RWPE1 (cell line): ENCODE measurements around the gene IQSEC3.

ENCODE experiments used
- CTCF ChIA-PET: fragments of 350-600 bp; sonication (Branson Sonifier 250); formaldehyde crosslinking; extraction: SDS; loops from one replicate; lab custom pipeline; 2021; lab: Yijun Ruan, JAX
- POLR2A ChIA-PET: fragments of 400-600 bp; formaldehyde crosslinking; extraction: SDS; loops from one replicate; lab custom pipeline; 2020; ENCODE audit warnings: antibody characterized with exemption; ENCODE audit not compliant: low non-redundant PET; lab: Yijun Ruan, JAX
- DNase-seq: peaks from one replicate; pipeline ENCODE4 v3.0.0; 2012; ENCODE audit warnings: low spot score
- H3K27ac ChIP-seq: fragments of 450-650 bp; 2 replicates; pipeline ENCODE4 v1.5.1; 2017
- CTCF ChIP-seq: fragments of 450-650 bp; conservative IDR thresholded peaks from 2 replicates; pipeline ENCODE4 v1.5.1; 2017; ENCODE audit warnings: low read depth, mild to moderate bottlenecking

IQSEC3 gene

GRCh38 chr12:151579-151978 lies 85.0 kb downstream of the IQSEC3 start:
- no peak overlapping the region for H3K27ac ChIP-seq
- ChIA-PET CTCF (no interaction called here), POLR2A (no interaction called here)
- no peak for TF ChIP-seq CTCF
- no peak for DNase-seq

- TF ChIP-seq CTCF, result no peak
- DNase-seq, result no peak
- ChIA-PET POLR2A (no interaction called here), CTCF (interaction anchor here (0.6 to 0.9 kb wide), 4 partner anchors 9 to 61 kb away, joined by 3 to 4 read pairs (median 4); no protein-coding TSS in a partner anchor)
- H3K27ac ChIP-seq, result no peak overlapping the region
These were observed 85.9 kb downstream of the IQSEC3 start for GRCh38 chr12:152440-152839.

GRCh38 chr12:153080-153746 lies 86.6 kb downstream of the IQSEC3 start:
- CTCF ChIA-PET, result interaction anchor here (0.6 to 0.9 kb wide), 7 partner anchors 8 to 62 kb away, joined by 3 to 5 read pairs (median 3); no protein-coding TSS in a partner anchor
- no peak; the same call in 1 of the 2 replicates for TF ChIP-seq CTCF
- peak; percentile 46 for DNase-seq

GRCh38 chr12:154058-154457 lies 87.5 kb downstream of the IQSEC3 start:
- POLR2A ChIA-PET, result no interaction called here
- TF ChIP-seq CTCF, result no peak
- DNase-seq, result no peak
- CTCF ChIA-PET, result interaction anchor here (0.7 kb wide), 1 partner anchor 20 kb away, joined by 5 read pairs; no protein-coding TSS in a partner anchor
- no peak overlapping the region for H3K27ac ChIP-seq

More at GRCh38 chr12:153080-153746, 86.6 kb downstream of the IQSEC3 start:
- H3K27ac ChIP-seq, result no peak overlapping the region
- POLR2A ChIA-PET, result no interaction called here

- H3K27ac ChIP-seq, result no peak overlapping the region
- ChIA-PET CTCF (no interaction called here), POLR2A (no interaction called here)
- TF ChIP-seq CTCF, result no peak
- no peak for DNase-seq
These were observed 88.4 kb downstream of the IQSEC3 start for GRCh38 chr12:155006-155405.

GRCh38 chr12:155646-156045 lies 89.1 kb downstream of the IQSEC3 start:
- no peak for DNase-seq
- no peak for TF ChIP-seq CTCF
- POLR2A ChIA-PET, result no interaction called here
- CTCF ChIA-PET, result no interaction called here
- no peak overlapping the region for H3K27ac ChIP-seq
